Colon (tissue), 2 donors: ENCODE results near the gene HMX2.

Experiments
- FAIRE-seq: peaks from 2 replicates; lab custom pipeline; 2012; peaks lifted over from hg19 to GRCh38; lab: Jason Lieb, UNC
- donor health status: control.
- donor health status: control.

The HMX2 gene

DNA sequence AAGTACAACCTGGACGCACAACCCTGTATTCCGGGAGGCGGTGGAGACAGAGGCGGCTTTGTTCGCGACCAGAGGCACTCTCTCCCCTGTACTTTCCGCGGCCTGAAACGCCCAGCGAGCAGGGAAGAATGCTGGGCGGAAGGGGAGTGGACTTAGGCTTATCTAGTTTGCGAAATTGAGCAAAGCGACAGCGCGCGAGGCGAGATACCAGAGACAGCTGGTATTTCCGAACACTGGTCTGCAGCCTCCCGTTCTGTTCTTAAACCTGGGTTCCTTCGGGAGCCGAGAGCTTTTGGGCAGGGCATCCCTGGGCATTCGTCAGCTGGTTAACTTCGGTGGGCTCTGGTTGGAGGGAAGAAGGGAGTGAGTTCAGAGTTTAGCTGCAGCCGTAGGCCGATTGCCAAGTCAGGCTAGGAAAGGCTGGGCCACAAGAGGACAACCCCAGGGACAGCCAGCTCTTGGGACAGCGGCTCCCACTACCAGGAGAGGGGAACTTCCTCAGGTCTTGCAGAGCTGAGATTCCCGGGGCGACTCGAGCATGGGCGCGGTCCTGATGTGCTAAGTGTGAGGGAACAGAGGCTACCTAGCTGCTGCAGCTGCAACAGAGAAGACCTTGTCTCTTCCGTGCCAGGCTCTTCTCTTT is 8.3 kb upstream of the HMX2 start:
- no peak for FAIRE-seq

DNA sequence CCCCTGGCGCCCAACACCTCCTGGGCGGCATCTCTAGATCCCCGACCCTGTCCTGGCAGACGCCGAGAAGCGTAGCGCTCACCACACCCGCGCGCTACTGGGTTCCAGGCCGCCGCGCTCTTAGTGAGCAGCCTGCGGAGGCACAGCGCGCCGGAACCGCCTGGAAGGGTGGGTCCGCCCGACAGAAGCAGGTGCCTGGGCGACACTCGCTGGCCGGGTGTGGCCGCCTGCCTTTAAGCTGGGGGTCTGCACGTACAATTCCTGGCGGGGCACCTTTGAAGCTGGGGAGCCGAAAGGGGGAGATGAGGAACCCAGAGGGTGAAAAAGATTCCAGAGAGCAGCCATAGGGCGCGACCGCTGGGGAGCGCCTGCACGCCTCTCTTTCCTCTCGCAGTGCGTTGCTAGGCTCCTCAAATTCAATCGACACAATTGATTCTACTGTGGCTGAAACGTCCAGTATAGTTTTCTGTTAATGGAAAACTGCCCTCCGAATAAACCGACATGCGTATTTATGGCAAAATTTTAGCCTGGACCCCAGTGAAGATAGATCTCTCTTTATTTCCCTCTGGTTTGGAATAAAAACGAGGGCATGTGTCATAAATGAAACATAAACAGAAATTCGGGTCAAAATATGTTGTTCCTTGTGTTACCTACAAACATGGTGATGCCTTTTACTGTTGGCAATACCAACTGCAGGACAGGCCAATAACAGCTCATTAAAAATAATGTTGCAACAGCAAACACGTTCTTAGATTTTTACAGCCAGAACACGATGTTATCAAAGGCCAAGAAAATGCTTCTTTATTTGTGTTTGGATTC is 7.6 kb upstream of the HMX2 start:
- no peak for FAIRE-seq

DNA sequence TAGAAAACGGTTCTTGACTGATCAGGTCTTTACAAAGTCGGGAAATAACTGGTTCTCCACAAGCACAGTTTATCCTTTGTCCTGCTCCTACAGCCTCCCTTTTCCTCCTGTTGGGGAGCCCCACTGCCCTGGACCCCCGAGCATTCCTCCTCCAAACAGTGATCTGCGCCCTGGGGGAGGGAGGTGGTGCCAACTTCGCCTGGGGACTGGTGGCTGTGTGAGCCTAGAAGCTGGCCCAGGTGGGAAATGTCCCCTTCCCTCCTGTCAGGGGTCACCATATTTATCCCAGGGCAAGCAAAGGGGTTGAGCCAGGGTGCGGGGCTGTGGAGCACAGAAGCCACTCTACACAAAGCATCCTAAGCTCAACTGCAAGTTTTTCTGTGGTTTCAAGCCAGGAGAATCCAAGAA is 6.9 kb upstream of the HMX2 start:
- FAIRE-seq = no peak

DNA sequence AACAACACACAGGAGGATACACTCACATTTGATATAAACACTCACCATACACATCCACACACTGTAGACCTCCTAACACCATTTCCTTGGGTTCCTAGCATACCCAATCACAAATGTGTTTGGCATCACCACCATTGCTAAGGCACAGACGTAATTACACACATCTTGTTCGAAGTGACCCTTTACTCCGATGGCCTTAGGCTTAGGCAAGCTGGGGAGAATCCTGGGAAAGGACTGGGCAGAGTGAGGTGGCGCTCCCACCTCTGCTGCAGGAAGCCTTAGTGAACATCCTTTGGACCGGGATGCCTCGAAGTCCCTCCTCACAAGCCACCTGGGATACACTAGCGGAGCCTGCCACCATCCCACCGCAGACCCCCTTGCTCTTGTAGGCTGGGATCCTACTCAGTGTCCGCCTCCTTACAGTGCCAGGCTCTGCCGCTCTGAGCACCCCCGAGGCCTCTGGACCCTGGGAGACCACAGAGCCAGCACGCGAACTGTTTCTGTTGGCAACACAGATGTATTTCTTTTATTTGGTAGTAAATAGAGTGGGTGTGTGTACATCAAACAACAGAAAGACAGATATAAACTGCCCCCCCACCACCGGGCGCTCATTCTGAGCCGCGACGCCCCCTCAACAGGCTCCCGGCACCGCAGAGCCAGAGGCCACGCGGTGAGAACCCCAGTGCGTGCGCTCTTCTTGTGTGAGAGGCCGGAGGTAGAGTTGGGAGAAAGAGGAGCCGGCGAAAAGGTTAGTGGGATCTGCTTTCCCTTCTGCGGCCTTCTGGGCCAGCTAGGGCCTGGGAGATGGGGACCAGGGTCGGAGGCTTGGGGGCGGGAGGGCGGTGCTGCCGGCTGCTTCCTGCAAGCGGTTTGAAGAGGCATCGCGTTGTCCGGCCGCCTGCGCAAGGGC is 5.9 kb upstream of the HMX2 start:
- no peak for FAIRE-seq

DNA sequence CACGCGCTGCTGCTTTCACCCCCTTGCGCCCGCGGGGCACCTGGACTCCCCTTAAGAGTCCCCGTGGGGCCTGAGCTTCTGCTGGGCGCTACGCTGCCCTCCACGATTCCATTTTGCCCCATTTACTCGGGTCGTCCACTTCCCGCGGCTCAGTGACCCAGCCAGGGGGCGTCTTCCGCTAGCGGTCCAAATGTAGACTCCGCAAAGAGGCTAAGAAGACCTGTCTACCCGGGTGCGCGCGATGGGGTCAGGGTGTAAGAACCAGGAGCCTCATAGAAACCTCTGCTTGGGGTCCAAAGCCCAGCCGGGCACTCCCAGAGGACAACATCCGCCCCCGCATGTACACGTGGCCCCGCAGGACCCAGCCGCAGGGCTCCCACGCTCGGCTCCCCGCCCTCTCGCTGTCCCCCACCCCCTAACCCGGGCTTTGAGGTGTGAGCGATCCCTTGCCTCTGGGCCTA is 5.2 kb upstream of the HMX2 start:
- FAIRE-seq = no peak

DNA sequence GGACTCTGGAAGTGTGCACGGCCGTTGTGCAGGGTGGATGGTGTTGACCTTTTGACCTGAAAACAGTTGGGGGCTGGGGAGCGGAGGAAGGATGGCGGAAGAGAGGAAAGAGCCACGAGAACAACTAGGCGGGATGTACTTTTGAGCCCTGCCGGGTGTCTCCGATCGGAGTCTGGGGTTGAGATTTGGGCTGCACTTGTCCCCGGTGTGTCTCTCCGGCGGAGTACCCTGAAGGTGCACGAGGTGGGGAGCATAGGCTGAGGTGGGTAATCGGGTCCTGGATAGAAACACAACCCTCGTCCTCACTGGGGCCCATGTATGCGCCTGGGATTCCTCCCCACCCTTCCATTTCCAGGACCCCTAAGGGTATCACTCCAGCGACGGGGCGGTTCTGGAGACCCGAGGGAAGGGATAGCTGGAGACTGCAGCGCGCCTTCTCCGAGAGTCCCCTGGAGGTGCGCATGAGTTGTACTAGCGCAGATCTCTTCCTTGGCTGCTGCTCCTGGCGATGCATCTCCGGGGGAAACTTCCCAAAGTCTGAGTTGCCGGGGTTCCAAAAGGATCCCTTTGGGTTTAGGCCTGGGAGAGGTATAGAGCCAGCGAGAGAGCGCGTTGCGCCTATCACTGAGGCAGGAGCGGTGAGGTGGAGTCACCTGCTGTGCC is 4.6 kb upstream of the HMX2 start:
- no peak for FAIRE-seq

DNA sequence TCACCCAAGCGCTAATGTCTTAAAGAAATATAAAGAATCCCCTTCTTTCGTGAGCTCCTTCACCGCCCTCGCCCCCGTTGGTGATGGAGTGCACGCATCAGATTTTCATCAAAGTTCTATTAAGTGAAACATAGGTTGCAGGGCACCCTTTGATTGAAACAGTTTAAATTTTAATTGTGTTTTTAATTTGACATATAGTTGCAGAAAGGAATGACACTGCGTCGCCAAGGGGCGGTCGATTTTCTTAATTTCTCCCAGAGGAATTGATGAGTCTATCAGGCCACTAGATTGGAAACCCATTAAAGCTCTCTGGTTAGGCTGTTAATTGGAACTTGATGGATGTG is 4.1 kb upstream of the HMX2 start:
- FAIRE-seq = no peak

DNA sequence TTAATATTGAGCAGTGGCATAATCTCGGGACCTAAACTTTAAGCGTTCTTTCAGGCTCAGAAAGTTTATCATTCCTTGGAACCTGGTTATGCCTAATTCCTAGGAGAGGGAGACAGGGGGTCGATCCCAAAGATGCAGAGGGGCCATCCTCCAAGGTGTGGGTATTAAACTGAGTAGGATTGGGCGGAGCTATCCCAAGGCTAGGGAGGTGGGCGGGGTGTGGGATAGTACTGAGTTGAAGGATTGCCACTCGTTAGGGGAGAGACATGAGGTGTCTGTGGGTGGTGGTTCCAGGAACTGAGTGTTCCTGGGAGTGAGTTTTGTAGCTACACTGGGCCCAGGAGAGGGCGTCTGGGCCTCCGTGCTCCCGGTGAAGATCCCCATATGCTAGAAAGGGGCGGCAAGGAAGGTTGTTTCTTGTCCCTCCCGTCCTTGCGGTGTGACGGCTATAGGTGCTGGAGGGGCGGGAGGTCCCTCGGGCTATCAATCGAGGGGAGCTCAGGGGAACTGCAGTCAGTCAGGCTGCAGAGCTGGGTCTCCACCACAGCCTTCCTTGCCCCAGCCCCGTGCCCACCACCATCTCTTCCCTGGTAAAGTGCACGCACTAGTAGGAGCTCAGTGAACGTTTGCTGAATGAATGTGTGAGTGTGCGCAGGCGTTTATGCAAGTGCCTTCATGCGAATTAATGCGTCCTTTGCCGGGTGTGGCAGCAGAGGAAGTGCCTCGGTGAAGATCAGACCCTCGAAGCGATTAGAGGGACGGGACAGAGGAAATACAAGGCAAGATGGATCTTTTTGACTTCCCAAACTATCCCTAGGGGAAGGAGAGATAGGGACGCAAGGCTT is 3.0 kb upstream of the HMX2 start:
- FAIRE-seq = no peak

DNA sequence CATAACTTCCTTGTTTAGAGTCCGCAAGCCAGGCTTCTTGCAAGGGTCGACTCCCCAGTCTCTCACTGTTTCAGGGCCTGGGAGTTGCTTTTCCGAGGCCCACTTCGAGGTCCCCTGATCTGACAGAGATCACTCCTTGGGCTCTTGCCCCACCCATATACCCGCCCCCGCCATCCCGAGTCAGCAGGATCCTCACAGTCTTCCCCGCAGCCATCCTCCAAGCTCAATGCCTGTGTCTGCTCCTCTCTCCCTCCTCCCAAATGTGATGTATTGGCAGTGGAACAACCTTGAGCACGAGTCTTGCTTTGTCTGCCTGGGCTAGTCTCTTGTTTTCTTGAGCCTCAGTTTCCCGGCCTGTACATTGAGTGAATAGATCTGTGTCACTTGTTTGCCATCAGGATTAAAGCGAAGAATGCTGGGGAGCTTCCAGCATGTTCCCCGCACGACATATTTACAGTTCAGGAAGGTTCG is 2.4 kb upstream of the HMX2 start:
- FAIRE-seq = no peak

DNA sequence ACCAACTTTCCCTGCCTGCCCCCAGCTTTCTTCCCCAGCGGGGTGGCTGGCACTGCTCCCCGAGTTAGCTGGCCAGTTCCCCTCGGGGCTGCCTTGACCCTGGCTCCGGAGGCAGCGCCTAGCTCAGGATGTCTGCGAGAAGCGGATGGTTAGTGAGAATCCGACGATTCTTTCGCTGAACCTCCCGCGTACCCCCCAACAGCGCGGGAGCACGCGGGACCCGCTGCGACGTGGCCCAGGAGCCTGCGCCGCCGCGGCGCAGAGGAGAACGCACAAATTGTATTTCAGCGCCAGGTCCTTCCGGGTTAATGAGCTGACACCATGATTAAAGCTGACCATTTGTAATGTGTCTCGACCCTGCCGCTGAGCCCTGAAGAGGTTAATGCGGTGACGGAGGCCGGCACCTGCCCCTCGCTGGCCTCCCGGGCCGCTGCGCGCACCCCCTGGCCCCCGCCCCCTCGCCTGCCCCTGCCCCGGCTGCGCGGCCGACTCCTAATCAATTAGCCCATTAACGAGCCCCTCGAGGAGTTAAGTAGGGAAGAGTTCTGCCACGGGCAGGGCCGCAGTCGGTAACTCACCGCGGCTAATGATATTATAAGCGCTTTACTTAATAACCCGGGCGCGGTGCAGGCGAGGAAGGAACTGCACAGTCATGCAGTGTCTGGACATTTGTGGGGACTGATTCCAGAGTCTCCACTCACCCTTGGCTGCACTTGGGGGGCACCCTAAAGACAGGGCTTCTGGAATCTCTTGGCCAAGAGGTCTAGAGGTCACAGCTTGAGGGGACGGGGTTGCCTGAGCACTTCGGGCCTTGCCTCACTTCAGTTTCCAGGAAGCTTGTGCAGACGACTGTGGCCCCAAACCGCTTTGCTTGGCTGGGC is 1.7 kb upstream of the HMX2 start:
- FAIRE-seq = no peak

DNA sequence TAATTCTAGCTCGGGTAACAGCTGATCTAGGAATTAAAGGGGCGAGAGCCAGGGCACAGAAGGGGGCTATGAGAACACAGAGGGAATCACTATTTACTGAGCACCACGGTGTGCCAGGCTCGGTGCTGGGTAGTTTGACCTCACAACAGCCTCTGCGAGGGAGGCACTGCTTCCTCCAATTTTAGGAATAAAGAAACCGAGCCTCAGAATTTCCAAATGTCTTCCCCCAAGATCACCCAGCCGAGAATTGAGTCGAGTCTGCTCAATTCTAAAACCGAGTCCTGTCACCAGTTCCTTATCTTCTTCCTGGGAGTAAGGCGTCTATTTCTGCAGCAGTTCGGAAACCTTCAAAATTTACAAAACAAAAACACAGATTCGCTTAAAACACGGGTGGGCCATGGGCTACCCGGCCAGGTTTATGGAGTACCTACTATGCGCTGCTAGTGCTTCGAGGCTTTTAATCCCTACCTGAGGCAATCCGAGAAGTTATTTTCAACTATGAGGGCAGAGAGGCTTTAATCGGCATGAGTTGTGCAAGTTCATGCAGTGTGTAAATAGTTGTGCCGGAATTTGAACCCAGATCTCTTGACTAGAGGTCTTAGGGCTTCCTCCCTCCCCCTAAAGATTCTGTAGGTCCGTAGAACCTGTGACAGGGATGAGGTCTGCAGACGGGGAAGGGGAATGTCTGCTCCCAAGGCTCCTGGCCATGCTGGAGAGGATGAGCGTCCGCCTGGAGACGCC is 872 bp upstream of the HMX2 start:
- FAIRE-seq = no peak

DNA sequence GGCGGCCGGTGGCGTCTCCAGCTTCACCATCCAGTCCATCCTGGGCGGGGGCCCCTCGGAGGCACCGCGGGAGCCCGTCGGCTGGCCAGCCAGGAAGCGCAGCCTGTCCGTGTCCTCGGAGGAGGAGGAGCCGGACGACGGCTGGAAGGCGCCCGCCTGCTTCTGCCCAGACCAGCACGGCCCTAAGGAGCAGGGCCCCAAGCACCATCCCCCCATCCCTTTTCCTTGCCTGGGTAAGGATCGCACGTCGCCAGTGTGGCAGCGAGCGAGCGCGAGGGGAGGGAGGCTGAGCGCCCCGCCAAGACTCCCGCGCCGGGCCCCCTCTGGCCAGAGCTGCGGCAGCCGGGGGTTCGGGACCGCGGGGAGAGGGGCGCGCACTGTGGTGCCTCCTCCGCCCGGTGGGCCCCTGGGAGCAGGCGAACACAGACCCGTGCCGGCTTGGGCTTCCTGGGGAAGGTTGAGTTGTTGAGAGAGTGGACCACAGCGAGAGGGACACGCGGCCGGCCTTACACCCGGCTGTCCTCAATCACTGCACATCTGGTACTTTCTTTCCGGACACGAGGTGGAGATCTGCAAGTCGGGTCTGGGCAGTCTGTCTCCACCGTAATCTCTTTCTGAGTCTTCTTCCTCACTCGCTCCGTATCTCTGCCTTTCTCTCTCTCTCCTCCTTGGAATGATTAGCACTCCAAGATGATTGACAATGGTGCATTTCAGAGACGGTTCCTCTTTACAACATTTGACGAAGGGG is 652 bp downstream of the HMX2 start:
- FAIRE-seq = no peak

DNA sequence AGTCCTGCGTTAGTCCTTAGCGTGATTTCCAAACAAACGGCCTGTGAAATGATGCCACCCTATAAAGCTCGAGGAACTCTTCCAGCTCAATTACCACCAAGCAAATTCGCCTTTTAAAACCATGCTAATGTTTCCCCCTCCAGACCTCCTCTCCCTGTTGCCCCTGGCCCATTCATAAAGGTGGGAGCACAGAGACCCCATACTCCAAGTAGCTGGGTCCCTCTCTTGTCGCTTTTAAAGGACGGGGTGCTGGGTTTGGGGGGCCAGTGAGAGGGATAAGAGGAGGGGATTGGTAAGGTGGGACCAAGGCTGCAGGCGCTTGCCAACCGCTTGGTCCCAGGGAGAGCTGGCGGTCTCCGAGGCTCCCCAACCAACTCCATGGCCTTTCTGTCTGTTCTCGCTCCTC is 1.2 kb downstream of the HMX2 start:
- no peak for FAIRE-seq

DNA sequence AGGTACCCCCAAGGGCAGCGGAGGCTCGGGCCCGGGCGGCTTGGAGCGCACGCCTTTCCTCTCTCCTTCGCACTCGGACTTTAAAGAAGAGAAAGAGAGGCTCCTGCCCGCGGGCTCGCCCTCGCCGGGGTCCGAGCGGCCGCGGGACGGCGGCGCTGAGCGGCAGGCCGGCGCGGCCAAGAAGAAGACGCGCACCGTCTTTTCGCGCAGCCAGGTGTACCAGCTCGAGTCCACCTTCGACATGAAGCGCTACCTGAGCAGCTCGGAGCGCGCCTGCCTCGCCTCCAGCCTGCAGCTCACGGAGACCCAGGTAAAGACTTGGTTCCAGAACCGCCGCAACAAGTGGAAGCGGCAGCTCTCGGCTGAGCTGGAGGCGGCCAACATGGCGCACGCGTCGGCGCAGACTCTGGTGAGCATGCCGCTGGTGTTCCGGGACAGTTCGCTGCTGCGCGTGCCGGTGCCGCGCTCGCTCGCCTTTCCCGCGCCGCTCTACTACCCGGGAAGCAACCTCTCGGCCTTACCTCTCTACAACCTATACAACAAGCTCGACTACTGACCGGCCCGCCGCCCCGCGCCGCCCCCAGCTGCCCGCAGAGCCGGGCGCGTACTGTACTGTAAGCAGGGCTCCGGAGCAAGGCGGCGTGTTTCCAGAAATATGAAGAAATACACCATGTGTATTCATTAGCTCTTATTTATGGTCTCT is 1.8 kb downstream of the HMX2 start:
- FAIRE-seq = no peak

DNA sequence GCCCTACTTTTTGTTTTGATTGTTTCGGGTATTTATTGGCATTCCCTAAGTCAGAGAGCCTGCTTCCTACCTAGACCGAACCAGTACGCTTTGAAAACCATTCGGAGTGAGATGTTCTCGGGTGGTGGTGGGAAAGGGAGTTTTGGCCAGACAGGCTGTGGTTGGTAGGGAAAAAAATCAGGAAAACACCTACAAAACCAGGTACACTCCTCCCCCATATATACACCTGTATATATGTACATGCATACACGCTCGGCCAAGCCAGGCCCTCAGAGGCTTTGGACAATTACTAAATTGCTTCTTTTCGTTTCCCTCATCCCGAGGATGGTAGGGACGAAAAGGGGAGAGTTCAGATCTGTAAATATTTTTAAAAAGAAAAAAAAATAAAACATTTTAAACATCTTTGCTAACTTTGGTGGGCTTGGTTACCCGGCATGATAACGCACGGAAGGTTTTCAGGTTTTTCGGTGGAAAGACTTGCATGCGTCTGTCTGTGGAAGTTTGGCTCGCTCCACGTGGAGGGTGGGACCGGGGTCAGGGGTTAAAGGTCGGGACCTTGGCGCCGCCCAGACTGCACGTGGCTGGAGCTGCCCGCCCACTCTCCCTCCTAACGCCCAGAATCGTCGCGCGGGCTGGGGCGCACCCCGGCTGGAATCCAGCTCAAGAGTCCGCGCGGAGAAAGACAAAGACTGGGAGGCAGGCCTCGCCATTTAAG is 2.5 kb downstream of the HMX2 start:
- FAIRE-seq = no peak

DNA sequence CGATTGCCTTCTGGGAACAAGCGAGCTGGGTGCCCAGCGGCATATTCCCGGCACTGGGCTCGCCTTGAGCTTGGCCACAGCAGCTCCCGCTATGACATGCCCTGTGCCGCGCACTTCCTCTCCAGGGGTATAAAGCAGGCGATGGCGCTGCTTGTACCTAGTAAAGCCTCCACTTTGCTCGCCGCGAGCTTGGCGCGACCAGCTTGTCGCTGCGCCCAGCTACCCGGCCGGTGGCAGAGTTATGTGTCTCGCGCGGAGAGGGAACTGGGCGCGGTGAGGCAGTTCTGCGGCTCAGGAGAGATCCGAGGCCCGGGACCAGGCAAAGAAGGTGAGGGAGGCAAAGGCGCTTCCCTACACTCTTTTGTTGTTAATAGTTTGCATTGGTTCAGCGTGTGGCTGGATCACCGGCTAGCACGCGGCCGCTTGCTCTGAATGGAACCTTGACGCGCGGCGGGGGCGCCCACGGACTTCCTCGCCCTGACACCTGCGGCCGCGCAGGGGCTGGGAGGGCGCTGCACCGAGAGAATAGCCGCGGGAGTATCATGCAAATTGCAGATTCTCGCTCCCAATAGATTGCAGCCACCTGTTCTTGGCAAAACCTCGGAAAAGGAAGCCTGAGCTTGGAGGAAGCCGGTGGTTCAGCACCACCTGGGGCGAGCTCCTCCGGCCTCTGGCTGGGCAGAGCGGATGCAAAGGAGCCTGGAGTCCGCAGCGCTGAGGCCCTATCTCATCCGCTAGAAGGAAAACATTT is 3.2 kb downstream of the HMX2 start:
- FAIRE-seq = no peak

DNA sequence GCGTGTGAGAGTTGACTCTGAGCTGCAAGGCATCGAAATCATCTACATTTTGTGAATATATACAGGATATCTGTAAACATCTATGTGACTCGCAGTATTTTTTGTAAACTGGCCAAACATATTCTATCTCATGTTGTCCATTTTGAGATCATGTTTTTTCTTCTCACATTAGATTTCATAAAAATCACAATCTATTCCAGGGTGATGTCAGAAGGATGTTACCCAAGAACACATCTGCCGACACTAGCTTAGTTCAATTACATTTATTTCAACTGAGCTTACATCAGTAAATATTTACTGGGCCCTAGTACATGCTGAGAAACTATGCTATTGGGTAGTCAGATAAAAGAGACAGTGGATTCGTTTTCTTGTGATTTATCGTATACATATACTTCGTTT is 3.8 kb downstream of the HMX2 start:
- FAIRE-seq = no peak
